SK-N-SH (cell line): ENCODE data around the gene APBB3. TPM values are rescaled to one million over a fixed set of nuclear protein-coding genes. Genes with fewer than 3 reads are reported as not detected.

Experiments
- CTCF ChIA-PET: fragments of 300-600, 350-600 bp; formaldehyde crosslinking; extraction: SDS; loops from one replicate; lab custom pipeline; 2021; lab: Yijun Ruan, JAX
- POLR2A ChIA-PET: fragments of 350-600 bp; sonication (Branson Sonifier 250); formaldehyde crosslinking; extraction: SDS; loops from one replicate; lab custom pipeline; 2020; ENCODE audit warnings: antibody characterized with exemption, inconsistent platforms; lab: Yijun Ruan, JAX
- DNase-seq: peaks from one replicate; pipeline ENCODE4 v3.0.0; 2012
- H2AFZ ChIP-seq: fragments of 200-600 bp; sonication (generic); 2 replicates; pipeline ENCODE4 v1.8.1; 2016; ENCODE audit warnings: antibody characterized with exemption, mild to moderate bottlenecking, low read depth
- H3F3A ChIP-seq: fragments of 200-600 bp; sonication (generic); replicated peaks from 2 replicates; pipeline ENCODE3; 2016; ENCODE audit warnings: antibody characterized with exemption, mild to moderate bottlenecking; ENCODE audit not compliant: insufficient read depth
- H3K27ac ChIP-seq, 2 experiments: fragments of 200-500 bp in 1 of 2; fragments of 200-600 bp in 1 of 2; sonication (Bioruptor generic) in 1 of 2; sonication (generic), shearing (Covaris generic) in 1 of 2; 2 replicates each; pipeline versions ENCODE4 v1.5.1 to v1.6.1; 2014 to 2016; ENCODE audit warnings: low read depth in 2 of 2, inconsistent platforms in 1 of 2, low read length in 1 of 2, mild to moderate bottlenecking in 1 of 2, mixed read lengths in 1 of 2
- H3K27me3 ChIP-seq: fragments of 200-600 bp; sonication (generic), shearing (Covaris generic); 2 replicates; pipeline ENCODE4 v1.6.1; 2016; ENCODE audit warnings: mixed run types; ENCODE audit not compliant: insufficient read depth
- H3K36me3 ChIP-seq, 2 experiments: fragments of 200-500 bp in 1 of 2; fragments of 200-600 bp in 1 of 2; sonication (Bioruptor generic) in 1 of 2; sonication (generic) in 1 of 2; replicated peaks in 1 of 2; 2 replicates each; pipeline versions ENCODE3 to v1.5.1; 2014 to 2016; ENCODE audit warnings: low read length in 1 of 2, mild to moderate bottlenecking in 1 of 2; ENCODE audit not compliant: insufficient read depth in 2 of 2, control insufficient read depth in 1 of 2
- H3K4me1 ChIP-seq, 2 experiments: fragments of 200-500 bp in 1 of 2; fragments of 200-600 bp in 1 of 2; sonication (Bioruptor generic) in 1 of 2; sonication (generic), shearing (Covaris generic) in 1 of 2; 2 replicates each; pipeline versions ENCODE4 v1.5.1 to v1.6.1; 2014 to 2016; ENCODE audit warnings: low read depth in 1 of 2, low read length in 1 of 2, mixed run types in 1 of 2; ENCODE audit not compliant: insufficient read depth in 2 of 2, control insufficient read depth in 1 of 2
- H3K4me2 ChIP-seq: fragments of 200-600 bp; sonication (generic), shearing (Covaris generic); 2 replicates; pipeline ENCODE4 v1.6.1; 2017; ENCODE audit warnings: mixed run types
- H3K4me3 ChIP-seq, 2 experiments: fragments of 200-500 bp in 1 of 2; fragments of 200-600 bp in 1 of 2; sonication (Bioruptor generic) in 1 of 2; sonication (generic), shearing (Covaris generic) in 1 of 2; 2 replicates each; pipeline versions ENCODE4 v1.5.1 to v1.8.1; 2014 to 2016; ENCODE audit warnings: low read depth in 2 of 2, inconsistent platforms in 1 of 2, low read length in 1 of 2, mild to moderate bottlenecking in 1 of 2, mixed read lengths in 1 of 2, moderate library complexity in 1 of 2
- H3K79me2 ChIP-seq: fragments of 200-600 bp; sonication (generic); 2 replicates; pipeline ENCODE4 v1.8.1; 2017; ENCODE audit warnings: mild to moderate bottlenecking; ENCODE audit not compliant: insufficient read depth
- H3K9ac ChIP-seq: fragments of 200-600 bp; sonication (generic); 2 replicates; pipeline ENCODE4 v1.6.1; 2017; ENCODE audit warnings: mixed run types
- H3K9me2 ChIP-seq: fragments of 200-600 bp; sonication (generic); 2 replicates; pipeline ENCODE4 v1.6.1; 2017; ENCODE audit warnings: mixed run types
- H3K9me3 ChIP-seq: fragments of 200-600 bp; sonication (generic); 2 replicates; pipeline ENCODE4 v1.6.1; 2017; ENCODE audit warnings: mixed run types, mild to moderate bottlenecking, moderate library complexity
- H4K20me1 ChIP-seq: fragments of 200-600 bp; sonication (generic); 2 replicates; pipeline ENCODE4 v1.6.1; 2017; ENCODE audit warnings: mild to moderate bottlenecking, mixed run types; ENCODE audit not compliant: insufficient read depth
- ELF1 ChIP-seq: IDR thresholded peaks from 2 replicates; pipeline ENCODE4 v1.4.0; 2012
- EP300 ChIP-seq, 2 experiments: IDR thresholded peaks; 2 replicates each; pipeline versions ENCODE4 v1.4.0 to v1.6.1; 2012; ENCODE audit warnings: borderline replicate concordance in 1 of 2, low read depth in 1 of 2, low read length in 1 of 2
- EZH2phosphoT487 ChIP-seq: fragments of 200-600 bp; sonication (generic); IDR thresholded peaks from 2 replicates; pipeline ENCODE4 v1.6.1; 2017; ENCODE audit warnings: low read depth, mixed run types, mild to moderate bottlenecking, antibody characterized with exemption, moderate library complexity, borderline replicate concordance
- FOXJ3 ChIP-seq: sonication (generic); formaldehyde crosslinking; IDR thresholded peaks from 2 replicates; pipeline ENCODE4 v1.5.1; 2020; ENCODE audit warnings: mild to moderate bottlenecking, missing genetic modification reagents
- GABPA ChIP-seq: IDR thresholded peaks from 2 replicates; pipeline ENCODE4 v1.4.0; 2012; ENCODE audit warnings: low read depth, mild to moderate bottlenecking
- GATA2 ChIP-seq: sonication (generic); formaldehyde crosslinking; IDR thresholded peaks from 2 replicates; pipeline ENCODE4 v1.5.0; 2020; ENCODE audit warnings: mild to moderate bottlenecking, missing genetic modification reagents
- MEF2A ChIP-seq: IDR thresholded peaks from 2 replicates; pipeline ENCODE4 v1.4.0; 2012; ENCODE audit warnings: low read depth, borderline replicate concordance
- NFIC ChIP-seq: IDR thresholded peaks from 2 replicates; pipeline ENCODE4 v1.4.0; 2012; ENCODE audit warnings: borderline replicate concordance
- NRF1 ChIP-seq: IDR thresholded peaks from 2 replicates; pipeline ENCODE4 v1.6.1; 2012; ENCODE audit warnings: low read depth, mild to moderate bottlenecking, low read length
- POLR2AphosphoS5 ChIP-seq: IDR thresholded peaks from 2 replicates; pipeline ENCODE4 v1.6.1; 2012; ENCODE audit warnings: low read depth, low read length
- RAD21 ChIP-seq: IDR thresholded peaks from 2 replicates; pipeline ENCODE4 v1.6.1; 2012; ENCODE audit warnings: mild to moderate bottlenecking, low read length
- RCOR1 ChIP-seq: fragments of 150-350 bp; IDR thresholded peaks from 2 replicates; pipeline ENCODE4 v1.6.1; 2017; ENCODE audit warnings: antibody characterized with exemption, low read length
- SIN3A ChIP-seq: IDR thresholded peaks from 2 replicates; pipeline ENCODE4 v1.6.1; 2012; ENCODE audit warnings: low read depth, mild to moderate bottlenecking, low read length, moderate library complexity, borderline replicate concordance
- TAF1 ChIP-seq: IDR thresholded peaks from 2 replicates; pipeline ENCODE4 v1.6.1; 2012; ENCODE audit warnings: low read depth, mild to moderate bottlenecking, low read length, moderate library complexity, borderline replicate concordance
- WGBS: methylation state at CpG from one replicate; pipeline ENCODE4 v1.1.6; 2017; ENCODE audit warnings: low lambda C conversion rate; 5-methylcytosine and 5-hydroxymethylcytosine counted together
- polyA plus RNA-seq, 3 experiments: library from polyadenylated mRNA; depleted of rRNA; stranded (reverse); fragments of >200 nt; gene quantifications; 2 replicates each; pipeline ENCODE4 v1.2.3, GENCODE V29; 2012
- TF ChIP-seq, protein P1 (sequence below): IDR thresholded peaks from 2 replicates; pipeline ENCODE4; 2012
- TF ChIP-seq, protein P2 (sequence below): fragments of 150-350 bp; IDR thresholded peaks from 2 replicates; pipeline ENCODE4 v1.6.1; 2016; ENCODE audit warnings: mild to moderate bottlenecking, low read depth, low read length
- TF ChIP-seq, protein P3 (sequence below): IDR thresholded peaks from 2 replicates; pipeline ENCODE4 v1.4.0; 2012; ENCODE audit warnings: low read depth, borderline replicate concordance
- TF ChIP-seq, protein P4 (sequence below): fragments of 150-350 bp; IDR thresholded peaks from 2 replicates; pipeline ENCODE4 v1.6.1; 2017; ENCODE audit warnings: antibody characterized with exemption, low read length, low read depth, borderline replicate concordance

Gene APBB3
- polyA plus RNA-seq, 1 of the 3 experiments (the other 2 are of a cell fraction), result 36.0 TPM

DNA sequence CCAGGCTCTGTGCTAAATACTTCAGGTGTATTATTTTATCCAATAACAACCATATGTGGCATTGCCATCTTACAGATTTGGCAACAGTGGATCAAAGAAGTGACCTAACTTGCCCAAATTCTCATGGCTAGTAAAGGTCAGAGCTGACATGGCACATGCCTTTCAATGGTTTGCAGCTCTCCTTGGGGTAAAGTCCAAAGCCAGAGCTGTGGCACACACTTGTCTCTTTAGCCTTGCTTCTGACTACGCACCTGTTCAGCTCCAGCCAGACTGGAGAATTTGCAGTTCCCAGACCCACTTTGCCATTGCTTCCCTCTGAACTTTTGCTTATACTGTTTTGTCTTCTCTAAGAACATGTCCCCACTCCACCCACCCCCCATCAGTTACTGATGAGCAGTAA, 6.1 kb upstream of the APBB3 start:
- TF ChIP-seq, protein P1, sequence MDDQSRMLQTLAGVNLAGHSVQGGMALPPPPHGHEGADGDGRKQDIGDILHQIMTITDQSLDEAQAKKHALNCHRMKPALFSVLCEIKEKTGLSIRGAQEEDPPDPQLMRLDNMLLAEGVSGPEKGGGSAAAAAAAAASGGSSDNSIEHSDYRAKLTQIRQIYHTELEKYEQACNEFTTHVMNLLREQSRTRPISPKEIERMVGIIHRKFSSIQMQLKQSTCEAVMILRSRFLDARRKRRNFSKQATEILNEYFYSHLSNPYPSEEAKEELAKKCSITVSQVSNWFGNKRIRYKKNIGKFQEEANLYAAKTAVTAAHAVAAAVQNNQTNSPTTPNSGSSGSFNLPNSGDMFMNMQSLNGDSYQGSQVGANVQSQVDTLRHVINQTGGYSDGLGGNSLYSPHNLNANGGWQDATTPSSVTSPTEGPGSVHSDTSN, result no peak
- TF ChIP-seq ELF1 (no peak), RAD21 (no peak), RCOR1 (no peak), MEF2A (no peak), FOXJ3 (CRISPR knock-in tag) (no peak), NRF1 (no peak), GABPA (no peak), GATA2 (CRISPR knock-in tag) (no peak), SIN3A (no peak), EP300 (IDR thresholded peaks at IDR 0.05; ENCODE audit: borderline replicate concordance in 1 of 2, low read depth in 1 of 2, low read length in 1 of 2) (no peak), TAF1 (no peak), EZH2phosphoT487 (no peak)
- TF ChIP-seq, protein P2, sequence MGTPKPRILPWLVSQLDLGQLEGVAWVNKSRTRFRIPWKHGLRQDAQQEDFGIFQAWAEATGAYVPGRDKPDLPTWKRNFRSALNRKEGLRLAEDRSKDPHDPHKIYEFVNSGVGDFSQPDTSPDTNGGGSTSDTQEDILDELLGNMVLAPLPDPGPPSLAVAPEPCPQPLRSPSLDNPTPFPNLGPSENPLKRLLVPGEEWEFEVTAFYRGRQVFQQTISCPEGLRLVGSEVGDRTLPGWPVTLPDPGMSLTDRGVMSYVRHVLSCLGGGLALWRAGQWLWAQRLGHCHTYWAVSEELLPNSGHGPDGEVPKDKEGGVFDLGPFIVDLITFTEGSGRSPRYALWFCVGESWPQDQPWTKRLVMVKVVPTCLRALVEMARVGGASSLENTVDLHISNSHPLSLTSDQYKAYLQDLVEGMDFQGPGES, result no peak
- H3K4me2 ChIP-seq, result no peak overlapping the region
- no peak overlapping the region for H3K27ac ChIP-seq
- POLR2A ChIA-PET, result interaction anchor here (1.0 kb wide), 1 partner anchor 13 kb away, joined by 3 read pairs; the partner anchor contains the start of gene SRA1
- H4K20me1 ChIP-seq, result no peaks in the 10 kb centered on the region
- no peak overlapping the region for H2AFZ ChIP-seq
- H3K79me2 ChIP-seq, result peaks cover 18% of the 10 kb centered on the region
- peaks cover 8 to 25% of the 10 kb centered on the region in 2 experiments for H3K36me3 ChIP-seq
- CTCF ChIA-PET, result interaction anchor here (2.5 kb wide), 1 partner anchor 69 kb away, joined by 7 read pairs; the partner anchor contains the start of gene TMCO6
- no peak for DNase-seq
- H3K9me3 ChIP-seq, result no peaks in the 10 kb centered on the region
- H3K9me2 ChIP-seq, result no peaks in the 10 kb centered on the region
- no peaks in the 10 kb centered on the region for H3K27me3 ChIP-seq
- no peak overlapping the region for H3K9ac ChIP-seq
- WGBS, result 93% methylated on average over 1 of the region's 1 CpG
- H3F3A ChIP-seq, result peaks cover 5% of the 10 kb centered on the region
- peaks cover 3 to 4% of the 10 kb centered on the region in 2 experiments; a peak in 1 of 4 replicates for H3K4me1 ChIP-seq
- H3K4me3 ChIP-seq, result no peak overlapping the region

DNA sequence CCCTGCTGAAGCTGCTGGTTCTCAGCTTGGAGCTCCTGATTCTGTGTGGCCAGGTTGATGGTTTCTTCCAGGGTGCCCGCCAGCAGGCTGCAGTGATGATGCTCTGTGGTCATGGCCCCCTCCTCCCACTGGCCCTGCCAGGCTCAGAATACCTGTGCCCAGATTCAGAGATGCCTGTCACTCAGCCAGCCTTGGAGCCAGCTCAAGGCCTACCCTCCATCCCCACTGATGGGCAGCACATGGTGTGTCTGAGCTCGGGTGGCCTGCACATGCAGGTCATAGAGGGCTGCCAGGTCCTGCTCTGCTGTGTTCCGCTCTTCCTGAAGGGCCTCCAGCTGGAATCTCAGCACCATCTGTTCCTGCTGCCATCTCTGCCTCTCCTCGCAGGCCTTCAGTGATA, 5.7 kb upstream of the APBB3 start:
- 88% methylated on average over 3 of the region's 4 CpGs for WGBS
- Histone ChIP-seq H3K27me3 (no peaks in the 10 kb centered on the region), H3K27ac (no peak overlapping the region), H2AFZ (no peak overlapping the region), H3K9ac (no peak overlapping the region), H4K20me1 (no peaks in the 10 kb centered on the region), H3K4me1 (peaks cover 3 to 8% of the 10 kb centered on the region in 2 experiments; a peak in 1 of 4 replicates), H3F3A (peaks cover 5% of the 10 kb centered on the region), H3K9me3 (no peaks in the 10 kb centered on the region), H3K9me2 (no peaks in the 10 kb centered on the region), H3K4me2 (no peak overlapping the region), H3K36me3 (peaks cover 8 to 25% of the 10 kb centered on the region in 2 experiments), H3K4me3 (no peak overlapping the region), H3K79me2 (peaks cover 22% of the 10 kb centered on the region)
- POLR2A ChIA-PET, result interaction anchor here (1.0 kb wide), 1 partner anchor 13 kb away, joined by 3 read pairs; the partner anchor contains the start of gene SRA1
- no peak for DNase-seq
- CTCF ChIA-PET, result interaction anchor here (2.5 kb wide), 1 partner anchor 69 kb away, joined by 7 read pairs; the partner anchor contains the start of gene TMCO6
- TF ChIP-seq NFIC (no peak), MEF2A (no peak), POLR2AphosphoS5 (no peak), FOXJ3 (CRISPR knock-in tag) (no peak), TAF1 (no peak), EZH2phosphoT487 (no peak), GABPA (no peak)
- TF ChIP-seq, protein P3, sequence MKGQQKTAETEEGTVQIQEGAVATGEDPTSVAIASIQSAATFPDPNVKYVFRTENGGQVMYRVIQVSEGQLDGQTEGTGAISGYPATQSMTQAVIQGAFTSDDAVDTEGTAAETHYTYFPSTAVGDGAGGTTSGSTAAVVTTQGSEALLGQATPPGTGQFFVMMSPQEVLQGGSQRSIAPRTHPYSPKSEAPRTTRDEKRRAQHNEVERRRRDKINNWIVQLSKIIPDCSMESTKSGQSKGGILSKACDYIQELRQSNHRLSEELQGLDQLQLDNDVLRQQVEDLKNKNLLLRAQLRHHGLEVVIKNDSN, result no peak
- TF ChIP-seq, protein P4, sequence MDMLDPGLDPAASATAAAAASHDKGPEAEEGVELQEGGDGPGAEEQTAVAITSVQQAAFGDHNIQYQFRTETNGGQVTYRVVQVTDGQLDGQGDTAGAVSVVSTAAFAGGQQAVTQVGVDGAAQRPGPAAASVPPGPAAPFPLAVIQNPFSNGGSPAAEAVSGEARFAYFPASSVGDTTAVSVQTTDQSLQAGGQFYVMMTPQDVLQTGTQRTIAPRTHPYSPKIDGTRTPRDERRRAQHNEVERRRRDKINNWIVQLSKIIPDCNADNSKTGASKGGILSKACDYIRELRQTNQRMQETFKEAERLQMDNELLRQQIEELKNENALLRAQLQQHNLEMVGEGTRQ, result no peak
- TF ChIP-seq, protein P1, result no peak
